ENCODE data around the gene PTGFRN. TPM values are rescaled to one million over a fixed set of nuclear protein-coding genes. Genes with fewer than 3 reads are reported as not detected.

Gene PTGFRN
- polyA plus RNA-seq, 3 donors: 6.6 to 15.4 (median 8.7) TPM

DNA sequence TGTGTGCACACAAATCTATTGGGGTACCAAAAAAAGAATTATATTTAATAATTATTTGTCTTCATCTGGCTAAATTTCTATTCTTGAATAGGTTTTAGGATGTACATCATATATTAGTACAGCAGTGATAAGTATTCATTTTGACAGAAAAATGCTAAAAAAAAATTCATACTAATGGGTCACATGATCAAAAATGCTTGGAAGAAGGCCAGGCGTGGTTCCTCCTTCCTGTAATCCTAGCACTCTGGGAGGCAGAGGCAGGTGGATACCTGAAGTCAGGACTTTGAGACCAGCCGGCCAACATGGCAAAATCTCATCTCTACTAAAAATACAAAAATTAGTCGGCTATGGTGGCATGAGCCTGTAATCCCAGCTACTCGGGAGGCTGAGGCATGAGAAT lies 26.9 kb upstream of the PTGFRN start:
- WGBS, 3 donors: 83 to 91% (median 90%) methylated on average over 4 of the region's 4 CpGs

DNA sequence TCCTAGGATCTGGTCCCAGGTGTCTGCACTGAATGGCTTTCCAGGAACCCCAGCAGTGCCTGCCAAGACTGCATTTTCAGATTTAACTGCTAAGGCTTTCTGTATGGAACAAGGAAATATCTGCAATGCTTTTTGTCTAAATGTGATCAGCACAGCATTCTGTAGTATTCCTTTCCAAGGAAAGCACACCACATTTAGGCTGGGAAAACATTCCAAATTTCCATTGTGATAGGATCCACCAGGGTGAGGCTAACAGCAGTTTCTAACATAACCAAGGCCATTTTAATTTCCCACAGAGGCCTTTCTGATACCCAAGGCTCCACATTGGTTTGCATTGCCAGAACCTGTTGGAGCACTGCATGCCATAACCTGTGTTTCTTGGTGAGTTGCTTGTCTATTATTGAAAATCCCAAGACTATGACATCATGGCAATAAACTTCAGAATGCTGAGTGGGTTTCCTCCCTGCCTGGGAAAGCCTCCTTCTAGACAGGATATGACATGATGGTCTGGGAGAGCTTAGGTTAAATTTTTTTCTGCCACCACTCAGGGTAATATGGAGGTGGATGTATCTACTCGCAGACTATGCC lies 23.3 kb upstream of the PTGFRN start:
- 91 to 93% (median 92%) methylated on average over 1 of the region's 1 CpG for whole genome bisulfite sequencing, 3 donors
- no peak overlapping the region for H3K27ac ChIP-seq (ENCODE audit: low read depth, low read length)

More for the DNA sequence above, 26.9 kb upstream of the PTGFRN start:
- H3K27ac ChIP-seq (ENCODE audit: low read depth, low read length): no peak overlapping the region

DNA sequence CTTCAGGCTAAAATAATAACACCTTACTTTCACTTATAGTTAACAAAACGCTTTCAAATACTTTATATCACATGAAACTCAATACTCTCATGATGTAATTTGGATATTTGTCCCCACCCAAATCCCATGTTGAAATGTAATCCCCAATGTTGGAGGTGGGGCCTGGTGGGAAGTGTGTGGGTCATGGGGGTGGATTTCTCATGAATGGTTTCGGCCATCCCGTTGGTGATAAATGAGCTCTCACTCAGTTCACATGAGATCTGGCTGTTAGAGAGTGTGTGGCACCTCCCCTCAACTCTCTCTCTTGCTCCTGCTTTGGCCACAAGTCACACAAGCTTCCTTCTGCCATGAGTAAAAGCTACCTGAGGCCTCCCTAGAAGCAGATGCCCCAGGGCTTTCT lies 22.5 kb upstream of the PTGFRN start:
- 91 to 94% (median 92%) methylated on average over 3 of the region's 3 CpGs for WGBS, 3 donors
- no peak overlapping the region for H3K27ac ChIP-seq (ENCODE audit: low read depth, low read length)

DNA sequence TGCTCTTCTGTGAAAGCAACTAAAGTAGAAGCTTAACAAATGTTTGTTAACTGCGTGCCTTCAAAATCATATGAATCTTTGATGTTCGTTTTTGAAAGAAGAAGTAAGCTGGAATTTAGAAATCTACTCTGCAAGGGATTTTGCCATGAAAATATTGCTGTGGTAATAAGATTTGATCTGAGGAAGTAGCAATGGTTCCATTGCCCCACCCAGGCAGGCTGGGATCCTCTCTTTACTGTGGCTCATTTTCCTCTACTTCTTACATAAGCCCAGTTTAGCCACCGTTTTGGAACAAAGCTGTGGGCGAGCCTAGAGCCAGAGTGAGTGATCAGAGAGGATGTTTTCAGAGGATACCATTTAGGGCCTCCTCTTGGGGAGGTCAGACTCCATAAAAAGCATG lies 20.3 kb upstream of the PTGFRN start:
- 50 to 74% (median 63%) methylated on average over 4 of the region's 4 CpGs for WGBS, 3 donors
- H3K27ac ChIP-seq (ENCODE audit: low read depth, low read length): no peak overlapping the region

DNA sequence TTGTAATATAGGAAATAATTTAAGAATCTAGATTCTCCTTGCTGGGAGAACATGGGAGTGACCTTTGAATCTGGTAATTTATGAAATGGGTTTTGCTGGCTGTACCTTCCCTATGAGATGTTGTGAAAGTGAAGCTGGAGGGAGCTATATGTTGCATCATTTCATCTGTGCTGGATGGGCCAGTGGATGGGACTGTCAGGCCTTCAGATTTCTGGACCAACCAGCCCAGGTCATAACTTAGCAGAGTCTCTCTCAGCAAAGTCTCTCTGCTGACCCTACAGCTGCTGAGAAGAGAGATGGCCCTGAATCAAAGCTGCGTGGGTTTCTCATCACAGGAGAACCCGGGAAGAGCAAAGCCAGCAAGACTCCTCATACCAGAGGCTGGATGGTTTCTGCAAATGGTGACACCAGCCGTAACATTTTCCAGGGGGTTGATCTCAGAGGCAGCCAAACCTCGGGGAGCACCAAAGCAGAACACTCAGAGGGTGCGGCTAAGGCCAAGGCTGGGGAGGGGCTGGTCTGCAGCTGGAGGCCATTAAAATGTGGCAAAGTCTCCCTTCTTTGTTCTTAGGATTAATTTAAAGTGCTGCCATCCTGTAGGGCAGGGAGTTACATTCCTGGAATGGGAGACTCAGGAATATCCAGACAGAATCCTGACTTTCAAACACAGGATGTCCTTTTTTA lies 18.2 kb upstream of the PTGFRN start:
- WGBS, 3 donors: 56 to 89% (median 61%) methylated on average over 5 of the region's 5 CpGs
- H3K27ac ChIP-seq (ENCODE audit: low read depth, low read length): no peak overlapping the region

DNA sequence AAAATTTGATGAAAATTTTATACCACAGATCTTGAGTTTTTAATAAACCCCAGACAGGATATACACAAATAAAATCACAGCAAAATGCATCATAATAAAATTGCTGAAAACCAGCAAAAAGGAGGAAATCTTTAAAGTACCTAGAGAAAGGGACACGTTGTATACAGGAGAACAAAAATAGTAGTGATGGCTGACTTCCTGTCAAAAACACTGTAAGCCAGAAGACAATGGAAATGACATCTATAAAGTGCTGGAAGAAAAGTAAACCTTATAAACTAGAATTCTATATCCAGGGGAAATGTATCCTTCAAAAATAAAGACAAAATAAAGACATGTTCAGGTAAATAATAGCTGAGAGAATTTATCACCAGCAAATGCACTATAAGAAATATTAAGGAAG lies 14.6 kb upstream of the PTGFRN start:
- WGBS, 3 donors: 53 to 81% (median 67%) methylated on average over 1 of the region's 1 CpG

DNA sequence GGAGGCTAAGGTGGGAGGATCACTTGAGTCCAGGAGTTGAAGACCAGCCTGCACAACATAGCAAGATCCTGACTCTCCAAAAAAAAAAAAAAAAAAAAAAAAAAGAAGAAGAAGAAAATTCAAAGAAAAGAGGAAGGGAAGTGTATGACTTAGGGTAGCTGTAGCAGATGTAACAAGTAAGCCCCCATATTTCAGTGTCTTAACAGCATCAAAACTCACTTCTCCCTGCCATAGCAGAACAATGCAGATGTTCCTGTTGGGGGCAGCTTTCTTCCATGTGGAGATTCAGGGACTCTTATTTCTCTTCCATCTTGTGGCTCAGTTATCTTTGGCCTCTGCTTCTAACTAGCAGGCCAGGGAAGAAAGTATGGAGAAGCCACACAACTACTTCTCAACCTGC lies 10.2 kb upstream of the PTGFRN start:
- H3K27ac ChIP-seq (ENCODE audit: low read depth, low read length): no peak overlapping the region

More for the DNA sequence above, 14.6 kb upstream of the PTGFRN start:
- H3K27ac ChIP-seq (ENCODE audit: low read depth, low read length): no peak overlapping the region

DNA sequence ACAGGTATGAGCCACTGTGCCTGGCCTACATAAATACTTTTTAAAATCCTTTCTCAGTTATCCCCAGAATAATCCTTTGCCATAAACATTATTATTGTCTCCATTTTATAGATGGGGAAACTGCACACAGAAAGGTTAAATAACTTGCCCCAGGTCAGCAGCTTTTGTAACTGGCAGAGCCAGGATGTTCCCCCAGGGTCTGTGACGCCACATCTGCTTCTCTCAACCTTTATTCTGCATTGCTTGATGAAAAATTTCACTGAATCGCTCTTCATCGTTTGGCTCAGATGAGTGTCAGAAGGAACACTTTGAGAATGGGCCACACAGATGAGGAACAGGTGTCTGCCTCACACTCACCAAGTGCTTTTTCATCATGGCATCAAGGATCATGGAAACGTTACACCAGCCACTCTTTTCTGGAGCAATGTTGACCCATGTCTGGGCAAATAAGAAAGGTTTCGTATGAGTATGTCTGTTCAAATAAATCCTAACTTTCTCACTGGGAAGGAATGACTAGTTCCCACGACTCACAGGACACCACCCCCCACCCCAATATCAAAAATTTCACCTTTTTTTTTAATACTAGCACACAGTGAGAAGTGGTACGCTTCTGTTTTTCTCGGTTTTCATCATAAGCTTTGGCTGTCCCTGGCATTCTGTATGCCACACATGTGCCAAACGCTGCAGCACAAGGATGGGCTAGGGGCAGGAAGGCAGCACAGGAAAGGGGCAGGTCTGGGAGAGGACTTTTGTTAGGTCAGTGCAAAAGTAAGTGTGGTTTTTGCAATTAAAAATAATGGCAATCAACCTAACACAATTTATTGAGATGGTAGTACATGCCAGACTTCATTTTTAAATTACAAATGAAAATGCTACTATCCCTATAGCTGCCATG lies 9.0 kb upstream of the PTGFRN start:
- WGBS, 3 donors: 79 to 83% (median 83%) methylated on average over 9 of the region's 9 CpGs
- no peak overlapping the region for H3K27ac ChIP-seq (ENCODE audit: low read depth, low read length)

DNA sequence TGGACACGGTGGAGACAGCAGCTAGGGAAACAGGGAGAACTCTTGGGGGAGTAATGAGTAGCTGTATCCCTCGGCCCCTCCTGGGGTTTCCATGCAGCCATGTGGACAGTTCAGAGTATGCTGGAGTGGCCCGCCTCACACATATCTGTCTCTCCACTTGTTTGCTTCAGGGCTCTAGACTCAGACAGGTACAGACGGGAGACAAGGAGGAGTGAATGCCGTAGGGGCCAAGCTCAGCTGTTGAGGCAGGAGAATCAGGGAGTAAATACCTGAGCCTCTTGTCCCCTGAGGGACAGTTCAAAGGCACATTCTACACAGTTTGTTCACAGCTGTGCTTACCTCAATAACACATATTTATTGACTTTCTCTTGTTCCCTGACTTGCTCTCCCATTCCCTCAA lies 7.7 kb upstream of the PTGFRN start:
- 77 to 86% (median 82%) methylated on average over 5 of the region's 5 CpGs for WGBS, 3 donors

DNA sequence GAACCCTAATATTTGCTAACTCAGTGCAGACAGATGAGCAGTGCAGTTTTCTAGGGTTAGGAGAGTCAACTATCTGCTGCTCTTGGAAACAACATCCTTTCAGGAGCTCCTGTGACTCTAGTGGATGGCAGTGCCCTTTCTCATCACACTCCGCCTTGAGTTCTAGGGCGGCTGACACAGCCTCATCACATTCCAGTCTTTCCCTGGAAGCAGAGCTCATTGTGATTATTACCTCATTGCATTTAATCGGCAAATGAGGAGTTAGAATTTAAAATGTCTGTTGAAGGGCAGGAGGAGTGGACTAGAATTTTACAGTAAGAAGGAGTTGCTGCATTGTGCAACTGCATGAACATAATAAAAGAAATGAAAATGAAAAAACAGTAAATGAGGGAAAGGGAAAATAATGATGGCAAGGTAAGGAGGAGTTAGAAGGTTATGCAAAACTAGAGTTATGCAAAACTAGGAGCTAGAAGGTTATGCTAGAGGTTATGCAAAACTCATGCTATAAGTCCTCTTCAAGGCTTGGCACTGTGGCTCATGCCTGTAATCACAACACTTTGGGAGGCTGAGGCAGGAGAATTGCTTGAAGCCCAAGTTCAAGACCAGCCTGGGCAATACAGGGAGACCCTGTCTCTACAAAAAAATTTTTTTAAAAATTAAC lies 6.9 kb upstream of the PTGFRN start:
- 80 to 89% (median 83%) methylated on average over 3 of the region's 3 CpGs for WGBS, 3 donors
- H3K27ac ChIP-seq (ENCODE audit: low read depth, low read length): no peak overlapping the region

More for the DNA sequence above, 7.7 kb upstream of the PTGFRN start:
- no peak overlapping the region for H3K27ac ChIP-seq (ENCODE audit: low read depth, low read length)

DNA sequence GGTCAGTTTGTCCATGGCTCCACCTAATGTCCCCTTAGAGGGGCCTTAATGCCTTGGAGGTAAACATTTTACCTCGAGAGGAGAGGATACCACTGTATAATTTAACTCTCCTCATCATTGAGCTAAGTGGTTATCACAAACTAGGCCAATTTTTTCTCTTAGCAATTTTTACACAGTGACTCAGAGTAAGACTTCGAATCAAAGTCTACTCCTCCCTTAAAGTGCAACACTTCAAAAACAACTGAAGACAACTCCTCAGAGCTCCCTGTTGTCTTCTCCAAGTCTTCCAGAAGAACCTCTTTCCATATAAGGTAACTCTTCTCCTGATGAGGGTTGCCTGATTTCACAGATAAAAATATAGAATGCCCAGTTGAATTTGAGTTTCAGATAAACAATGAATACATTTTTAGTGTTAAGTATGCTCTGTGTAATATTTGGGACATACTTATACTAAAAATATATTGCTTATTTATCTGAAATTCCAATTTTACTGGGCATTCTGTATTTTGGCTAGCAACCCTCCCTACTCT lies 4.9 kb upstream of the PTGFRN start:
- WGBS, 3 donors: 61 to 74% (median 61%) methylated on average over 2 of the region's 2 CpGs

DNA sequence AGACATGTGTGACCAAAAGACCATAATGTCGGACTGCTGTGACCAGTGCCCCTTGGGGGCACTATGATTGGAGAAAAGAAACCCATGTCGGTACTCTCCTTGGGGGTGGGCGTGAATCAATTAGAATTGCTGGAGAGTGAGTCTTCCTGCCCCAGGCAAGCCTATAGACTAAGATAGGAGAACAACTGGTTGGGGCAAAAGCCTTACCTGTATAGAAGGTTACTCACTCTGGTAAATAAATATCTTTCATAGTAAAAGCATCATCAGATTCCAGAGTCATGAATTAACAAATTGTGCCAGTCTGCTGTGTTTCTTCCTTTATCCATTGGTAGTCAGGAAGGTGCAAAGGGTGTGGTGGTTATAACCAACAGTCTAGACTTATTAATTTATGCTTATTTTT lies 2.9 kb upstream of the PTGFRN start:
- WGBS, 3 donors: 92 to 96% (median 92%) methylated on average over 3 of the region's 3 CpGs
- H3K27ac ChIP-seq (ENCODE audit: low read depth, low read length): no peak overlapping the region

More for the DNA sequence above, 4.9 kb upstream of the PTGFRN start:
- no peak overlapping the region for H3K27ac ChIP-seq (ENCODE audit: low read depth, low read length)

DNA sequence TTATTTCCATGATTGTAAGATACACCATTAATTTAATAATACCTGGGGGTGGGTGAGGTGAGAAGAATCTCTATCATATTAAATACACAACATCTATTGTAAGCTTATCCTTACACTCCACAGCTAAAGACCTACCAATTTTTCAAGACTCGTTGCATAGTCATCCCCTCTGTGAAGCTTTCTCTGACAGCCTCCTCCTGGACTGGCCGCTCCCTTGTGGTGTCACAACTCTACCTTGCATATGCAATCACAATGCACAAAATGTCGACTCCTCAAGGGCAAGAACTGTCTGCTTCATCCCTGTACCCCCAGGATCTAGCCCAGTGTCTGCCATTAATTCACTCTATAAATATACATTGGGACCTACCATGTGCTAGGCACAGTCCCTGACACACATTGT lies 2.4 kb upstream of the PTGFRN start:
- 95 to 98% (median 97%) methylated on average over 3 of the region's 3 CpGs for WGBS, 3 donors
- no peak overlapping the region for H3K27ac ChIP-seq (ENCODE audit: low read depth, low read length)

DNA sequence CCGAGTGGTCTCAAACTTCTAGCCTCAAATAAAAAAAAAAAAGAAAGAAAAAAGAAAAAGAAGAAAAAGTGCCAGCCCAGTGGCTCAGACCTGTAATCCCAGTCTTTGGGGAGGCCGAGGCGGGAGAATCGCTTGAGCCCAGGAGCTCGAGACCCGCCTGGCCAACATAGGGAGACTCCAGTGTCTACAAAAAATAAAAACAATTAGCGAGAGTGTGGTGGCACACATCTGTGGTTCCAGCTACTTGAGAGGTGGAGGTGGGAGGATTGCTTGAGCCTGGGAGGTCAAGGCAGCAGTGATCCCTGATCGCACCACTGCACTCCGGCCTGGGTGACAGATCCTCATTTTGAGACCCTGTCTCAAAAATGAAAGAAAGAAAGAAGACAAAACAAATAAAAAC lies 1.4 kb upstream of the PTGFRN start:
- H3K27ac ChIP-seq (ENCODE audit: low read depth, low read length): no peak overlapping the region

DNA sequence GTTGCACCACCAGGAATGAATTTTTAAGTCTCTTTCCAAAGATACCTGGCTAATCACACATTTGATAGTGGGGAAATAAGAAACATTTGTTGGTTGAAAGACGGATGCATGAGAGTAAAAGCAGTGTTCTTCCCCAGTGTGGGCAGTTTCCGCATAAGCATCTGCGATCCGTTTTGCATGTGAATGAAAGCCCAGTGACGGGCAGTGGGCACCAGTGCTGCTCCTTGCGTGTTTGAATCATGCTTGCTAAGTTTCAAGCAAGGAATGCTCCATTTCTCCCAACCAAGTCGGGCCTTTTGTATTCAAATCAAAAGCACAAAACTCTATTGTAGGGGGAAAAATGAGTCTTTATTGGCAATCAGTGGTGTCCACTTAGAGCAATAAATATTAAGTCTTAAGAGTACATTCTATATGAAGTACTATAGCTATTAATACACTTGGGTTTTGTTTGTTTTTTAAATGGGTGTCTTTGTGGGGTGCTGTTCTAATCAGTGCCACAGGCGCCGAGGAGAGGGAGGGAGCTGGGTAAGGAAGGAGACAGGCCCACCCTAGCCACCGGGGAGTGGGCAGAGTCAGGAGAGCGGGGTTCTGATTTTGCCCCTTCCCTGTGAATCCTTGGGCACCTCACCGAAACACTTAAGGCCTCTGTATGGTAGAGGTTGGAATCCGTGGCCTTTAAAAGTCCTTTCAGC lies 750 bp upstream of the PTGFRN start:
- WGBS, 3 donors: 83 to 87% (median 87%) methylated on average over 13 of the region's 13 CpGs
- H3K27ac ChIP-seq (ENCODE audit: low read depth, low read length): no peak overlapping the region

More for the DNA sequence above, 1.4 kb upstream of the PTGFRN start:
- WGBS, 3 donors: 97 to 99% (median 97%) methylated on average over 9 of the region's 9 CpGs

DNA sequence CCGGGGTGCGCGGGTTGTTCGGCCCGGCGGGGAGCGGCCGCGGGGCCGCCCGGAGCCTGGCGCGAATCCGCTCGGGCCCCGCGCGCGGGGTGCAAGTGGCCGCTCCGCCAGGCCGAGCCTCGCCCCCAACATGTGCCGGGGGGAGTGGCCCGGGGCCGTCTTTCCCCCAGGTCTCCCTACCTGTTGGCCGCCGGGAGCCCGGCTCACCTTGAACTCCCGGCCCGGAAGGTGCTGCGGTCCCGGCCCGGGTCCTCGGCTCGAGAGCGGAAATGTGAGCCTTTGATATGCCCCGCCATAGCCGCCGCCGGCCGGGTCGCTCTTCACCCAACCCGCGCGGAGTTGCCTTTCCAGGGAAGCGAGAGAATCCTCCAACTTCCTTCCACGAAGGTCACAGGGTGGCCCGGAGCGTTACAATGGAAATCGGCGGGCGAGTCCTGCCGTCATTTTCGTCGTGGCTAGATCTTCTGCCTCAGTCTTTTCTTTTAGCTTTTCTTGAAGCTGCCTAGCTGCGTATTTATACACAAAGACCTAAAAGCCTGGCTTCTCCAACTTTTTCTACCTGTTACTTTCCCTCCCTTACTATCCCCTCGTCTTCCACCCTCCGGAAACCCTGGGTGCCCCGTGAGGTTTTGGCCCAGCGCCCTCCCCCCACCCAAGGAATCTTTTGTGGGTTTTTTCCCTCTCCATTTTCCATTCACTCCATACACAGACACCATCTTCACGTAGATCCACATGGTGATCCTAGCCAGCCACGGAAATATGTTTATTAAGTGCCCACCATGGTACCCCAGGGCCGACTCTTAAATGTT lies 867 bp downstream of the PTGFRN start:
- WGBS, 3 donors: 3 to 5% (median 4%) methylated on average over 62 to 64 of the region's 64 CpGs
- H3K27ac ChIP-seq (ENCODE audit: low read depth, low read length): no peak overlapping the region

DNA sequence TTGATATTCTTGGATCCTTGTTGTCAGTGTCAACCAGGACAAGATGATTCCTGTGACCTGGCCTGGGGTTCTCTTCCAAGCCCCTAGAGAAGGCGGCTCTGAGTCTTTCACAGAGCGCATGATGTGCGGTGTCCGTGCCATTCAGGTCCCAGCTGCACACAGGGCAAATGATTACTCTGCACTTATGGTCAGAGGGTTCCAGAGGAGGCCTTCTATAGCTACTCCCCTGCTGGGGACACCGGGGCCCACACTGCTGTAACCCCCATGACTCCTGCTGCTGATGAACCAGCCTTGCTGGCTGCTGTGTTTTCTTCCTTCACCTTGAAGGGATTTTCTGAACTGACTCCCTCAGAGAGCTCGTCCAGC lies 1.5 kb downstream of the PTGFRN start:
- 61 to 88% (median 85%) methylated on average over 6 of the region's 6 CpGs for WGBS, 3 donors
- H3K27ac ChIP-seq (ENCODE audit: low read depth, low read length): no peak overlapping the region
